Mesodermal cell (in vitro differentiated cells): ENCODE data around the gene AKR1E2.

Source experiments
- H3K27ac ChIP-seq: 2 replicates; pipeline ENCODE4 v1.7.0; 2013; ENCODE audit warnings: mild to moderate bottlenecking, low read depth, low read length, moderate library complexity; ENCODE audit not compliant: severe bottlenecking
- H3K36me3 ChIP-seq: 2 replicates; pipeline ENCODE4 v1.7.1; 2013; ENCODE audit warnings: mild to moderate bottlenecking, low read length, moderate library complexity; ENCODE audit not compliant: control insufficient read depth, insufficient read depth
- H3K4me1 ChIP-seq: one replicate; pipeline ENCODE4 v1.7.1; 2013; ENCODE audit warnings: mild to moderate bottlenecking, low read length; ENCODE audit not compliant: insufficient read depth, control insufficient read depth, poor library complexity, severe bottlenecking
- H3K4me3 ChIP-seq: 2 replicates; pipeline ENCODE4 v1.7.0; 2013; ENCODE audit warnings: low read length, control low read depth, mild to moderate bottlenecking; ENCODE audit not compliant: insufficient read depth, poor library complexity, severe bottlenecking; ENCODE audit errors: extremely low read depth
- H3K9me3 ChIP-seq: 2 replicates; pipeline ENCODE4 v1.7.1; 2013; ENCODE audit warnings: mild to moderate bottlenecking, low read length, moderate library complexity; ENCODE audit not compliant: control insufficient read depth
- WGBS, 2 experiments: methylation state at CpG; one replicate each; pipeline ENCODE4 v1.1.5; 2013; ENCODE audit warnings: missing lambda C conversion rate in 2 of 2; ENCODE audit not compliant: insufficient coverage in 2 of 2; 5-methylcytosine and 5-hydroxymethylcytosine counted together

The AKR1E2 gene

GRCh38 chr10:4792381-4792780 is 33.6 kb upstream of the AKR1E2 start:
- Histone ChIP-seq H3K4me3 (no peak overlapping the region), H3K4me1 (no peaks in the 10 kb centered on the region), H3K27ac (no peak overlapping the region), H3K9me3 (no peaks in the 10 kb centered on the region), H3K36me3 (no peaks in the 10 kb centered on the region)
- 83 to 88% methylated on average over 1 of the region's 1 CpG for WGBS, 2 experiments

GRCh38 chr10:4801405-4801804 is 24.6 kb upstream of the AKR1E2 start:
- Histone ChIP-seq H3K4me3 (no peak overlapping the region), H3K4me1 (peaks cover 7% of the 10 kb centered on the region)
- WGBS, 2 experiments, result 82 to 90% methylated on average over 3 of the region's 3 CpGs

GRCh38 chr10:4802711-4803487 is 23.1 kb upstream of the AKR1E2 start:
- Histone ChIP-seq H3K36me3 (no peaks in the 10 kb centered on the region), H3K27ac (no peak overlapping the region), H3K4me1 (peaks cover 7% of the 10 kb centered on the region), H3K4me3 (no peak overlapping the region), H3K9me3 (no peaks in the 10 kb centered on the region)
- WGBS, 2 experiments, result 84 to 98% methylated on average over 3 to 4 of the region's 6 CpGs

More at GRCh38 chr10:4801405-4801804, 24.6 kb upstream of the AKR1E2 start:
- H3K36me3 ChIP-seq, result no peaks in the 10 kb centered on the region
- H3K27ac ChIP-seq, result no peak overlapping the region
- no peaks in the 10 kb centered on the region for H3K9me3 ChIP-seq

GRCh38 chr10:4803822-4804221 is 22.2 kb upstream of the AKR1E2 start:
- WGBS, 2 experiments, result 100% methylated on average over 1 of the region's 2 CpGs; no CpG with 5 or more reads in 1 of the 2 experiments
- Histone ChIP-seq H3K27ac (no peak overlapping the region), H3K4me1 (peaks cover 13% of the 10 kb centered on the region), H3K4me3 (no peak overlapping the region), H3K36me3 (no peaks in the 10 kb centered on the region), H3K9me3 (no peaks in the 10 kb centered on the region)

- H3K27ac ChIP-seq, result no peak overlapping the region
- 80 to 100% methylated on average over 4 to 5 of the region's 5 CpGs for WGBS, 2 experiments
Measured at GRCh38 chr10:4804465-4804864, 21.5 kb upstream of the AKR1E2 start.

GRCh38 chr10:4806534-4806933 is 19.5 kb upstream of the AKR1E2 start:
- no peak overlapping the region for H3K27ac ChIP-seq
- no peaks in the 10 kb centered on the region for H3K9me3 ChIP-seq
- no peak overlapping the region for H3K4me3 ChIP-seq
- H3K36me3 ChIP-seq, result no peaks in the 10 kb centered on the region
- 71% methylated on average over 2 of the region's 4 CpGs; no CpG with 5 or more reads in 1 of the 2 experiments for WGBS, 2 experiments
- H3K4me1 ChIP-seq, result peaks cover 13% of the 10 kb centered on the region

More at GRCh38 chr10:4804465-4804864, 21.5 kb upstream of the AKR1E2 start:
- Histone ChIP-seq H3K36me3 (no peaks in the 10 kb centered on the region), H3K4me1 (peaks cover 13% of the 10 kb centered on the region), H3K4me3 (no peak overlapping the region), H3K9me3 (no peaks in the 10 kb centered on the region)

- Histone ChIP-seq H3K9me3 (no peaks in the 10 kb centered on the region), H3K4me3 (no peak overlapping the region), H3K4me1 (peaks cover 16% of the 10 kb centered on the region), H3K36me3 (no peaks in the 10 kb centered on the region), H3K27ac (peak overlapping the region; percentile 75)
- 67 to 74% methylated on average over 3 of the region's 6 CpGs for WGBS, 2 experiments
Measured at GRCh38 chr10:4807761-4808507, 18.1 kb upstream of the AKR1E2 start.

GRCh38 chr10:4809156-4809555 is 16.9 kb upstream of the AKR1E2 start:
- Histone ChIP-seq H3K36me3 (no peaks in the 10 kb centered on the region), H3K4me1 (peaks cover 16% of the 10 kb centered on the region), H3K27ac (no peak overlapping the region), H3K9me3 (no peaks in the 10 kb centered on the region), H3K4me3 (no peak overlapping the region)
- WGBS, 2 experiments, result 90 to 97% methylated on average over 3 of the region's 4 CpGs

GRCh38 chr10:4810092-4810491 is 15.9 kb upstream of the AKR1E2 start:
- Histone ChIP-seq H3K4me3 (no peak overlapping the region), H3K27ac (no peak overlapping the region), H3K4me1 (peaks cover 16% of the 10 kb centered on the region), H3K9me3 (no peaks in the 10 kb centered on the region), H3K36me3 (no peaks in the 10 kb centered on the region)
- 81 to 82% methylated on average over 8 of the region's 9 CpGs for WGBS, 2 experiments

GRCh38 chr10:4812046-4812445 is 14.0 kb upstream of the AKR1E2 start:
- Histone ChIP-seq H3K27ac (no peak overlapping the region), H3K4me1 (peaks cover 16% of the 10 kb centered on the region), H3K36me3 (no peaks in the 10 kb centered on the region), H3K9me3 (peaks cover 4% of the 10 kb centered on the region), H3K4me3 (no peak overlapping the region)
- WGBS, 2 experiments, result 20 to 100% methylated on average over 1 of the region's 2 CpGs

GRCh38 chr10:4813023-4813422 is 13.0 kb upstream of the AKR1E2 start:
- peaks cover 4% of the 10 kb centered on the region for H3K9me3 ChIP-seq
- 75 to 77% methylated on average over 6 of the region's 6 CpGs for WGBS, 2 experiments
- H3K36me3 ChIP-seq, result no peaks in the 10 kb centered on the region
- H3K4me1 ChIP-seq, result peaks cover 16% of the 10 kb centered on the region
- H3K4me3 ChIP-seq, result no peak overlapping the region
- no peak overlapping the region for H3K27ac ChIP-seq
